AG09319 (cell line): ENCODE measurements around the gene SH3BGR.

ENCODE experiments used
- DNase-seq: peaks from one replicate; pipeline ENCODE4 v3.0.0-alpha.2; 2010; ENCODE audit warnings: low read depth; ENCODE audit errors: extremely low read depth
- CTCF ChIP-seq: IDR thresholded peaks from 2 replicates; pipeline ENCODE4 v1.5.1; 2011; ENCODE audit warnings: low read depth, mild to moderate bottlenecking, inconsistent platforms, low read length, moderate library complexity

The SH3BGR gene

GRCh38 chr21:39564200-39564599 is 112.4 kb downstream of the SH3BGR start:
- TF ChIP-seq CTCF: no peak

More at GRCh38 chr21:39564200-39564599, 112.4 kb downstream of the SH3BGR start:
- no peak for DNase-seq
